ENCODE results near the gene AGAP5.
"Not testable (repeated sequence)": the region's sequence is repeated elsewhere in the genome, so short reads cannot be mapped to it uniquely, and the experiment has no call there.

AGAP5 gene

DNA sequence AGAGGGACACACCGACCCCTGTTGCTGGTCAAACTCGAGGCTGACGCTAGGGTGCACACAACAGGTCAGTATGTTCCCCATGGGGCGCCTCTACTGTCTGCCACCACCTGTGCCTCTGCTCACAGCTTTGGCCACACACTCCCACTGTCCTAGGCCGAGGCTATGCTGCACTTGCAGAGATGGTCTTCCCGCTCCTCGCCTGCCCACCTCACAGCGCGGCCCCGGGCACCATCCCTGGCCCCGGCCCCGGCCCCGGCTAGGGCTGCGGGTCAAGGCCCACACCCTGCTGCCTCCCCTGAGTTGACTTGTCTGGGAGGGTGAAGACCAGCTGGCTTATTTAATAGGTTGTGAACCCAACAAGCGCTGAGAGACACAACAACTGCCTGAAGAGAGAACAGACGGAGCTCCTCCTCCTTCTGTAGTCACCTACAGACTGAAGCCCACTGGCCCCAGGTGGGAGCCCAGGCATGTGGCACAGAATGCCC, at the start of gene AGAP5:
Gene AGAP5, minus strand, starts transcription at position 435 of the 485 bp plus-strand sequence. Its CDS starts 354 bp downstream, at position 81.
- not testable (repeated sequence) for H3K27me3 ChIP-seq (ENCODE audit: insufficient read depth, low read length); H3K9me2 ChIP-seq (ENCODE audit: low read depth, low read length); H3K36me3 ChIP-seq (ENCODE audit: insufficient read depth, low read length); H3K9me3 ChIP-seq (ENCODE audit: low read length); H3K9ac ChIP-seq (ENCODE audit: low read length); H3K27ac ChIP-seq (ENCODE audit: low read depth, low read length, poor library complexity, severe bottlenecking); H4K20me1 ChIP-seq (ENCODE audit: insufficient read depth, low read length); H2AFZ ChIP-seq (ENCODE audit: low read length); H3F3A ChIP-seq (ENCODE audit: insufficient read depth, low read length); H3K4me1 ChIP-seq (ENCODE audit: insufficient read depth, low read length, severe bottlenecking); H3K4me3 ChIP-seq (ENCODE audit: low read depth, low read length, poor library complexity, severe bottlenecking); H3K4me2 ChIP-seq (ENCODE audit: low read length); H3K79me2 ChIP-seq (ENCODE audit: insufficient read depth, low read length)

GRCh38 chr10:73746721-73747120, 48.8 kb upstream of the AGAP5 start:
- no peaks in the 10 kb centered on the region for H3K27me3 ChIP-seq (ENCODE audit: insufficient read depth, low read length)
- no peaks in the 10 kb centered on the region for H3K9me2 ChIP-seq (ENCODE audit: low read depth, low read length)
- H3K9me3 ChIP-seq (ENCODE audit: low read length) = no peaks in the 10 kb centered on the region
- no peak overlapping the region for H3K27ac ChIP-seq (ENCODE audit: low read depth, low read length, poor library complexity, severe bottlenecking)
- H3K4me2 ChIP-seq (ENCODE audit: low read length) = no peak overlapping the region
- no peak for TF ChIP-seq EZH2 (IDR thresholded peaks at IDR 0.05; ENCODE audit: borderline replicate concordance, low read length)
- TF ChIP-seq, protein P1, sequence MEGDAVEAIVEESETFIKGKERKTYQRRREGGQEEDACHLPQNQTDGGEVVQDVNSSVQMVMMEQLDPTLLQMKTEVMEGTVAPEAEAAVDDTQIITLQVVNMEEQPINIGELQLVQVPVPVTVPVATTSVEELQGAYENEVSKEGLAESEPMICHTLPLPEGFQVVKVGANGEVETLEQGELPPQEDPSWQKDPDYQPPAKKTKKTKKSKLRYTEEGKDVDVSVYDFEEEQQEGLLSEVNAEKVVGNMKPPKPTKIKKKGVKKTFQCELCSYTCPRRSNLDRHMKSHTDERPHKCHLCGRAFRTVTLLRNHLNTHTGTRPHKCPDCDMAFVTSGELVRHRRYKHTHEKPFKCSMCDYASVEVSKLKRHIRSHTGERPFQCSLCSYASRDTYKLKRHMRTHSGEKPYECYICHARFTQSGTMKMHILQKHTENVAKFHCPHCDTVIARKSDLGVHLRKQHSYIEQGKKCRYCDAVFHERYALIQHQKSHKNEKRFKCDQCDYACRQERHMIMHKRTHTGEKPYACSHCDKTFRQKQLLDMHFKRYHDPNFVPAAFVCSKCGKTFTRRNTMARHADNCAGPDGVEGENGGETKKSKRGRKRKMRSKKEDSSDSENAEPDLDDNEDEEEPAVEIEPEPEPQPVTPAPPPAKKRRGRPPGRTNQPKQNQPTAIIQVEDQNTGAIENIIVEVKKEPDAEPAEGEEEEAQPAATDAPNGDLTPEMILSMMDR (IDR thresholded peaks at IDR 0.05; ENCODE audit: low read length) = no peak
- H4K20me1 ChIP-seq (ENCODE audit: insufficient read depth, low read length) = no peaks in the 10 kb centered on the region
- H3K79me2 ChIP-seq (ENCODE audit: insufficient read depth, low read length) = peaks cover 27% of the 10 kb centered on the region
- no peak overlapping the region for H3K4me3 ChIP-seq (ENCODE audit: low read depth, low read length, poor library complexity, severe bottlenecking)
- peaks cover 23% of the 10 kb centered on the region for H3K4me1 ChIP-seq (ENCODE audit: insufficient read depth, low read length, severe bottlenecking)
- H3K9ac ChIP-seq (ENCODE audit: low read length) = no peak overlapping the region; the same call in 1 of the 2 replicates
- no peaks in the 10 kb centered on the region for H3F3A ChIP-seq (ENCODE audit: insufficient read depth, low read length)
- H2AFZ ChIP-seq (ENCODE audit: low read length) = no peak overlapping the region
- peaks cover 37% of the 10 kb centered on the region for H3K36me3 ChIP-seq (ENCODE audit: insufficient read depth, low read length)

GRCh38 chr10:73744664-73744975, 46.7 kb upstream of the AGAP5 start:
- Histone ChIP-seq H3K4me2 (ENCODE audit: low read length) (peak overlapping the region; percentile 92), H3F3A (ENCODE audit: insufficient read depth, low read length) (no peaks in the 10 kb centered on the region), H4K20me1 (ENCODE audit: insufficient read depth, low read length) (no peaks in the 10 kb centered on the region), H3K27me3 (ENCODE audit: insufficient read depth, low read length) (no peaks in the 10 kb centered on the region), H3K27ac (ENCODE audit: low read depth, low read length, poor library complexity, severe bottlenecking) (peak overlapping the region; percentile 81), H3K9ac (ENCODE audit: low read length) (peak overlapping the region; percentile 96), H3K9me2 (ENCODE audit: low read depth, low read length) (no peaks in the 10 kb centered on the region), H3K79me2 (ENCODE audit: insufficient read depth, low read length) (peaks cover 27% of the 10 kb centered on the region), H2AFZ (ENCODE audit: low read length) (no peak overlapping the region), H3K36me3 (ENCODE audit: insufficient read depth, low read length) (peaks cover 17% of the 10 kb centered on the region), H3K4me3 (ENCODE audit: low read depth, low read length, poor library complexity, severe bottlenecking) (peak overlapping the region; percentile 92), H3K4me1 (ENCODE audit: insufficient read depth, low read length, severe bottlenecking) (peaks cover 23% of the 10 kb centered on the region), H3K9me3 (ENCODE audit: low read length) (no peaks in the 10 kb centered on the region)
- TF ChIP-seq, protein P1 (IDR thresholded peaks at IDR 0.05; ENCODE audit: low read length) = no peak
- TF ChIP-seq EZH2 (IDR thresholded peaks at IDR 0.05; ENCODE audit: borderline replicate concordance, low read length) = no peak

DNA sequence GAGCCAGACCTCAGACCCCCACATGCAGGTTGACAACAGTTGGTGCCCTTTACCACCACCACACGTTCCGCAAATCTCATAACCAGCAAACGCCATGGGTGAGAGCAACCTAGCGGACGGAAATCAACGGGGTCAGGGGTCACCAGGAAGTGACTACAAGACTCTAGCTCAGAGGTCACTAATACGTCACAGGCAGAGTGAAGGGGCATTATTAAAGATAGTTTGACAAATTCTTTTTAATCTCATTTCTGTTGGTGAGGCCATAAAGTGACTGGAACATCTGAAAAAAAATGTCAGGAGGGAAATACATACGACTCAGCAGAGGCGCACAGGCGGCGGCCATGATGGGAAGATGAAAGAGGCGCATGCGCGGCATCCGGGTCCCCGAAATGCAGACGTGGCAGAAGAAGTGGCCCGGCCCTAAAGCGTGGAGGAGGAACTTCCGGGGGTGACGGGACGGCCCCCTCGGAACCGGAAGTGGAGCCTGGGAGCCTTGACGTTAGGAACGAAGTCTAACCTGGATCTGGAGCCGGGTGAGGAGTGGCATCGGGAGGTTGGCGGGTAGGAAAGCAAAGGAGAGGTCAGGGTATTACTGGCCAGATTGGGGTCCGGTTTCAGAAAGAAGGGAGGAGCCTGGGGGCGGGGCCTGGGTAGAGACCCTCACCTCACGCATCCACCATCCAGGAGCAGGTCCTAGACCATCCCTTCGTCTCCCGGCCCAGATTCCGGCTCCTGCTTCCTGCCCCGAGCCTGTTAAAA, 46.2 kb upstream of the AGAP5 start, which contains the start of gene SEC24C:
Gene SEC24C, plus strand, starts transcription at position 468 of the 759 bp plus-strand sequence. CDS start 2,461 bp downstream, outside the sequence.
- no peaks in the 10 kb centered on the region for H3K27me3 ChIP-seq (ENCODE audit: insufficient read depth, low read length)
- TF ChIP-seq, protein P1 (IDR thresholded peaks at IDR 0.05; ENCODE audit: low read length) = peak; percentile 10; the same call in 1 of the 2 replicates
- TF ChIP-seq EZH2 (IDR thresholded peaks at IDR 0.05; ENCODE audit: borderline replicate concordance, low read length) = no peak
- no peaks in the 10 kb centered on the region for H4K20me1 ChIP-seq (ENCODE audit: insufficient read depth, low read length)
- no peak within 1 kb of the TSS for H2AFZ ChIP-seq (ENCODE audit: low read length)
- H3K4me3 ChIP-seq (ENCODE audit: low read depth, low read length, poor library complexity, severe bottlenecking) = peak within 1 kb of the TSS; percentile 92
- H3K9me3 ChIP-seq (ENCODE audit: low read length) = no peaks in the 10 kb centered on the region
- H3K36me3 ChIP-seq (ENCODE audit: insufficient read depth, low read length) = peaks cover 11% of the 10 kb centered on the region
- H3K27ac ChIP-seq (ENCODE audit: low read depth, low read length, poor library complexity, severe bottlenecking) = peak within 1 kb of the TSS; percentile 81
- H3K9ac ChIP-seq (ENCODE audit: low read length) = peak within 1 kb of the TSS; percentile 96
- H3K4me1 ChIP-seq (ENCODE audit: insufficient read depth, low read length, severe bottlenecking) = peaks cover 23% of the 10 kb centered on the region
- peaks cover 27% of the 10 kb centered on the region for H3K79me2 ChIP-seq (ENCODE audit: insufficient read depth, low read length)
- no peaks in the 10 kb centered on the region for H3F3A ChIP-seq (ENCODE audit: insufficient read depth, low read length)
- H3K4me2 ChIP-seq (ENCODE audit: low read length) = peak within 1 kb of the TSS; percentile 92
- H3K9me2 ChIP-seq (ENCODE audit: low read depth, low read length) = no peaks in the 10 kb centered on the region
